Body of pancreas (tissue), 4 donors: Measurements from ENCODE around the gene KLHL17. TPM values are rescaled to one million over a fixed set of nuclear protein-coding genes. Genes with fewer than 3 reads are reported as not detected.

Source experiments
- ATAC-seq: fragments of 150-250 bp; one replicate; pipeline ENCODE4 v1.9.1; 2016
- DNase-seq, 4 donors: peaks; one replicate each; pipeline ENCODE4 v3.0.0-alpha.2; 2019
- H3K27ac ChIP-seq, 4 donors: fragments of 200-600 bp; sonication (generic); 1 replicate in 3 of 4; 2 replicates in 1 of 4; pipeline versions ENCODE4 v1.5.1 to v1.6.1; 2016 to 2019; ENCODE audit warnings: mild to moderate bottlenecking in 1 of 4, mixed read lengths in 1 of 4, moderate library complexity in 1 of 4
- H3K27me3 ChIP-seq, 2 donors: fragments of 200-600 bp; sonication (generic); one replicate each; pipeline ENCODE4 v1.6.0; 2016; ENCODE audit warnings: mild to moderate bottlenecking in 1 of 2
- H3K36me3 ChIP-seq, 2 donors: fragments of 200-600 bp; sonication (generic); replicated peaks in 1 of 2; 2 replicates each; pipeline ENCODE4 v1.5.1; 2016; ENCODE audit warnings: low read depth in 2 of 2; ENCODE audit not compliant: insufficient read depth in 1 of 2
- H3K4me1 ChIP-seq: fragments of 200-600 bp; sonication (generic); one replicate; pipeline ENCODE4 v1.6.0; 2016
- H3K4me3 ChIP-seq, 2 donors: fragments of 200-600 bp; sonication (generic); 1 replicate in 1 of 2; 2 replicates in 1 of 2; pipeline ENCODE4 v1.5.1; 2016 to 2019
- H3K9me3 ChIP-seq, 3 donors: fragments of 200-600 bp; sonication (generic); 1 replicate in 2 of 3; 2 replicates in 1 of 3; pipeline ENCODE4 v1.5.1; 2016
- CTCF ChIP-seq, 7 experiments: fragments of 450-650 bp in 4 of 7; fragments of 200-600 bp in 3 of 7; sonication (generic) in 3 of 7; IDR thresholded peaks; one replicate each; pipeline ENCODE4 v1.5.1; 2016 to 2019; ENCODE audit warnings: antibody characterized with exemption in 7 of 7
- POLR2A ChIP-seq, 3 donors: fragments of 450-650 bp; IDR thresholded peaks; one replicate each; pipeline ENCODE4 v1.6.1; 2016; ENCODE audit warnings: antibody characterized with exemption in 3 of 3, mild to moderate bottlenecking in 2 of 3
- WGBS, 2 donors: methylation state at CpG; one replicate each; pipeline ENCODE4 v1.1.5; 2017; 5-methylcytosine and 5-hydroxymethylcytosine counted together
- intact Hi-C: fragments of 100-400 bp; cut with DNase I; formaldehyde crosslinking; loops from one replicate; pipeline ENCODE4 v1.15.1; 2023
- total RNA-seq, 2 donors: library from RNA; depleted of rRNA; stranded (reverse); fragments of >200 nt; gene quantifications; one replicate each; pipeline ENCODE4 v1.1.0, GENCODE V29; 2016

KLHL17 gene
- total RNA-seq, 2 donors from 2014 or later = 6.0 to 29.0 TPM

- no peak for DNase-seq
- H3K27ac ChIP-seq = no peak overlapping the region
- ATAC-seq = no peak
- no peak for TF ChIP-seq CTCF (IDR thresholded peaks at IDR 0.05)
- TF ChIP-seq POLR2A (IDR thresholded peaks at IDR 0.05) = no peak
- H3K9me3 ChIP-seq = no peaks in the 10 kb centered on the region
- intact Hi-C loops = no loop called here
- H3K27me3 ChIP-seq = no peaks in the 10 kb centered on the region
- H3K4me1 ChIP-seq = peaks cover 37% of the 10 kb centered on the region
- H3K36me3 ChIP-seq = no peaks in the 10 kb centered on the region
- no peak overlapping the region for H3K4me3 ChIP-seq
- WGBS, 2 donors = 90 to 95% methylated on average over 17 to 28 of the region's 47 CpGs
Measured at GRCh38 chr1:963746-964525, 3.6 kb downstream of the KLHL17 start.

GRCh38 chr1:964691-965525 is 4.5 kb downstream of the KLHL17 start:
- Histone ChIP-seq H3K36me3 (no peaks in the 10 kb centered on the region), H3K4me3 (no peak overlapping the region), H3K4me1 (peaks cover 30% of the 10 kb centered on the region), H3K9me3 (no peaks in the 10 kb centered on the region), H3K27ac (no peak overlapping the region), H3K27me3 (no peaks in the 10 kb centered on the region)
- no peak for DNase-seq
- 91 to 93% methylated on average over 21 to 35 of the region's 51 CpGs for WGBS, 2 donors
- no peak for ATAC-seq
- TF ChIP-seq CTCF (IDR thresholded peaks at IDR 0.05) = no peak
- no peak for TF ChIP-seq POLR2A (IDR thresholded peaks at IDR 0.05)
- intact Hi-C loops = no loop called here

DNA sequence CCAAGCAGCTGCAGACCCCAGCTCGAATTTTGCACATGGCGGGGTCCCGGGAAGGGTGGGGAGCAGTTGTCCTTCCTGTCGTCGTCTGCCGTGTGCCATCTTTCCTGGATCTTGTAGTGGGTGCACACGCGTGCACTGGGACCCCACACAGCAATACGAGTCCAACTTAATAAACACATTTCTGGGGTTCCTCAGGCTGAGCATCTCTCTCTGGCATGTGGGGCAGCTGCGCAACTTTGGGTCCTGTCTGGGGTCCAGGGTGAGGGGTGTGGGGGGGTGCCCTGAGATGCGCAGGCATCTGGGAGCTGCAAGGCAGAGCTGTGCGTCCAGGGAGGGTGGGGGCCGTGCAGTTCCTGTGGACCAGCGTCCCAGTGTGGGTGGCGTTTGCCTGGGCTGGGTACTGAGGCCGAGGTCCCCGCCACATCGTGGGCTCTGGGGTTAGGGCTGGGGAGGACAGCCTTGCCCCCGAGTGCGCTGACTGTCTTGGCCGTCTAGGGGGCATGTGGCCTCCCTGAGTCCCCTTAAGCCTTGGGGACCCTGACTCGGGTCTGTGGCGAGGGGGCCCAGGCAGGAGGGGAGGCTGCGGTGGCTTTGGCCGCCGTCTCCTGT is 5.2 kb downstream of the KLHL17 start:
- no peak overlapping the region for H3K4me3 ChIP-seq
- peaks cover 25% of the 10 kb centered on the region for H3K4me1 ChIP-seq
- 80% methylated on average over 25 of the region's 26 CpGs; no CpG with 5 or more reads in 1 of the 2 donors for WGBS, 2 donors
- peak overlapping the region in 2 of 4 donors; percentile 72 to 82 for H3K27ac ChIP-seq
- no peaks in the 10 kb centered on the region for H3K9me3 ChIP-seq
- ATAC-seq = no peak
- H3K27me3 ChIP-seq = peaks cover 0 to 2% of the 10 kb centered on the region in 2 donors
- H3K36me3 ChIP-seq = no peaks in the 10 kb centered on the region
- DNase-seq = no peak
- TF ChIP-seq POLR2A (IDR thresholded peaks at IDR 0.05) = no peak
- no peak for TF ChIP-seq CTCF (IDR thresholded peaks at IDR 0.05)
- intact Hi-C loops = no loop called here

DNA sequence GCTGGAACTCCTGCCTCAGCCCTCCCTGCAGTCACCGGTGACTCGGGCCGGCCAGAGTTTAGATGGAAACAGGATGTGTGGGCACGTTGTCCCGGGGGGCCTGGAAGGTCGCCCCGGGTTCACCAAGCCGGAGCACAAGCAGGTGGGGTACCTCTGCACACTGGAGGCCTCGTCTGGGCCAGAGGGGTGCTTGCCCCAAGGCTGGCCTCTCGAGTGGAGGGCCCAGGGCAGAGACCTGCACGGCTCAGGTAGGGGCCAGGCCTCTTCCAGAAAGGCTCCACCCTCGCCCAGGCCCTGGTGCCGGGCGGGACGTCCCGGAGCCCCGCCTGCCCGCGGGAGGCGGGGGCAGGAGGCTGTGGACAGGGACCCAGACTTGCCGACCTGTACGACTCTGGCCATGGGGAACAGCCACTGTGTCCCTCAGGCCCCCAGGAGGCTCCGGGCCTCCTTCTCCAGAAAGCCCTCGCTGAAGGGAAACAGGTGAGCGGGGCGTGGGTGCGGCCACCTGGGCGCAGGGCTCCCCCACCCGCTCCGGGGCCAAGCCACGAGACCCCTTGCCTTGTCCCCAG is 5.8 kb downstream of the KLHL17 start, which contains the start of gene PLEKHN1:
Gene PLEKHN1 (plus strand): TSS at position 348 of the 569 bp plus-strand sequence. CDS start 50 bp downstream, at position 398.
- no peaks in the 10 kb centered on the region for H3K9me3 ChIP-seq
- peak; percentile 71 for ATAC-seq
- peaks cover 0 to 6% of the 10 kb centered on the region in 2 donors for H3K27me3 ChIP-seq
- TF ChIP-seq CTCF (IDR thresholded peaks at IDR 0.05) (no peak), POLR2A (IDR thresholded peaks at IDR 0.05) (no peak)
- no peaks in the 10 kb centered on the region for H3K36me3 ChIP-seq
- intact Hi-C loops = no loop called here
- H3K27ac ChIP-seq = peak within 1 kb of the TSS; percentile 32 to 82 (median 66)
- peak within 1 kb of the TSS; percentile 11 to 30 for H3K4me3 ChIP-seq
- peak in 3 of 4 donors; percentile 35 to 49 (median 49) for DNase-seq
- 9% methylated on average over 29 of the region's 31 CpGs; no CpG with 5 or more reads in 1 of the 2 donors for WGBS, 2 donors
- H3K4me1 ChIP-seq = peaks cover 24% of the 10 kb centered on the region
